NT2/D1 (cell line): ENCODE data around the gene CAMK1G.

Experiments
- SUZ12 ChIP-seq: IDR thresholded peaks from 2 replicates; pipeline ENCODE4 v1.6.1; 2011; ENCODE audit not compliant: insufficient read length, insufficient read depth; ENCODE audit errors: extremely low read depth
- ZNF274 ChIP-seq: IDR thresholded peaks from 2 replicates; pipeline ENCODE4 v1.6.1; 2011; ENCODE audit warnings: mild to moderate bottlenecking, low read depth, low read length

- TF ChIP-seq SUZ12 (no peak), ZNF274 (no peak)
These were observed 43.7 kb downstream of the CAMK1G start for GRCh38 chr1:209627027-209627731.
